Measurements from ENCODE around the gene LARGE1. TPM values are rescaled to one million over a fixed set of nuclear protein-coding genes. Genes with fewer than 3 reads are reported as not detected.

LARGE1 gene
- total and polyA plus RNA-seq, 2 of the 8 experiments (the other 6 are each of a cell fraction or from before 2014, with no cell fraction given): 43.7 to 83.0 TPM

DNA sequence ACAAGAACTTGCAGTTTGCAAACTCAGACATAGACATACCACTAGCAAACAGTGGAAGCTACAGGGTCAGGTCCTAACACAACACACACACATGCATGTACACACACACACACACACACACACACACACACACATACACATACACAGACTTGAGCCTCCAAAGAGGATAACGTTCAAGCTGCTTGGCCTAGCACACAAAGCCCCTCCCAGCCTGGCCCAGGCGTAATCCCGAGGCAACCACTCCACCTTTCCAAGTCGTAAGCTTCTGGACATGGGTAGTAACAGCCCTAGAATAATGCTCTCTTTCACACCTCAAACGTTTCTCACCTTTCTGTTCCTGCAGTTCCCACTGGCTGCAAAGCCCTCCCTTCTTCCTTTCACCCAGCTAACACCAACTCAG lies 88.6 kb downstream of the LARGE1 start:
- ChIA-PET POLR2A (ENCODE audit: partially characterized antibody) (interaction anchor here (0.9 to 1.5 kb wide), 3 partner anchors 9 to 45 kb away, joined by 3 to 7 read pairs (median 6); no protein-coding TSS in a partner anchor), CTCF (ENCODE audit: partially characterized antibody) (interaction anchor here (0.7 to 3.1 kb wide), 6 partner anchors 9 to 1356 kb away, joined by 3 to 15 read pairs (median 4); no protein-coding TSS in a partner anchor)
- Histone ChIP-seq H2BK15ac (ENCODE audit: low read length) (peak overlapping the region; percentile 53; the same call in 1 of the 2 replicates), H3K4me3 (ENCODE audit: extremely low read depth in 1 of 4, insufficient read depth in 2 of 4, low read depth in 3 of 4, low read length in 4 of 4) (no peak overlapping the region), H3K4ac (replicated peaks; ENCODE audit: insufficient read length, low read depth, low read length) (no peak overlapping the region), H2AK5ac (ENCODE audit: low read depth, low read length) (peak overlapping the region; percentile 70; the same call in 1 of the 2 replicates), H3K9me3 (ENCODE audit: insufficient read depth in 2 of 2, low read depth in 1 of 2, low read length in 1 of 2) (no peaks in the 10 kb centered on the region), H3K23ac (ENCODE audit: insufficient read length) (no peak overlapping the region), H3K56ac (replicated peaks; ENCODE audit: insufficient read length, low read depth, low read length) (no peak overlapping the region), H2BK12ac (ENCODE audit: low read depth, low read length) (peak overlapping the region; percentile 75; the same call in 1 of the 2 replicates), H2AFZ (ENCODE audit: low read length) (no peak overlapping the region), H3K18ac (ENCODE audit: extremely low read depth, low read length) (peak overlapping the region; percentile 26; the same call in 1 of the 2 replicates), H3K4me2 (ENCODE audit: insufficient read depth in 1 of 2, low read depth in 2 of 2, low read length in 2 of 2) (no peak overlapping the region; a peak in 1 of 4 replicates), H3K4me1 (replicated peaks in 1 of 4; ENCODE audit: control insufficient read depth in 3 of 4, insufficient read depth in 4 of 4, low read length in 3 of 4) (peaks cover 15 to 52% (median 30%) of the 10 kb centered on the region in 4 experiments), H3K27ac (ENCODE audit: low read depth, low read length) (no peak overlapping the region), H2BK5ac (ENCODE audit: low read depth, low read length) (no peak overlapping the region), H3K23me2 (ENCODE audit: low read depth, low read length) (no peaks in the 10 kb centered on the region; the same call in none of the 2 replicates), H3K79me2 (ENCODE audit: control insufficient read depth in 1 of 2, insufficient read depth in 2 of 2, low read length in 2 of 2) (peaks cover 16 to 95% of the 10 kb centered on the region in 2 experiments; a peak in 3 of 4 replicates), H4K20me1 (replicated peaks in 1 of 2; ENCODE audit: control insufficient read depth in 1 of 2, insufficient read depth in 2 of 2, low read length in 2 of 2) (peaks cover 6 to 7% of the 10 kb centered on the region in 2 experiments), H3K27me3 (replicated peaks in 1 of 4; ENCODE audit: control insufficient read depth in 3 of 4, extremely low read depth in 1 of 4, insufficient read depth in 3 of 4, low read length in 3 of 4) (no peaks in the 10 kb centered on the region), H3K9ac (replicated peaks in 1 of 4; ENCODE audit: extremely low read depth in 1 of 4, low read depth in 3 of 4, low read length in 3 of 4) (no peak overlapping the region), H2BK120ac (replicated peaks; ENCODE audit: low read depth, low read length) (no peak overlapping the region), H3K36me3 (ENCODE audit: control insufficient read depth in 2 of 4, insufficient read depth in 4 of 4, low read length in 3 of 4) (no peaks in the 10 kb centered on the region), H3K14ac (ENCODE audit: insufficient read length) (no peak overlapping the region), H2BK20ac (ENCODE audit: low read length) (0 out of 2 replicates have a peak overlapping the region, but pooled peaks have one; percentile 40), H3K79me1 (ENCODE audit: low read depth, low read length) (peaks cover 30% of the 10 kb centered on the region), H4K91ac (replicated peaks; ENCODE audit: insufficient read length, low read length) (no peak overlapping the region), H4K8ac (ENCODE audit: extremely low read depth, insufficient read depth, low read length) (no peak overlapping the region), H4K5ac (ENCODE audit: insufficient read length, low read depth, low read length) (no peak overlapping the region)
- 74% methylated on average over 5 of the region's 5 CpGs; no CpG with 5 or more reads in 1 of the 2 experiments for WGBS, 2 experiments (ENCODE audit: extremely low coverage in 1 of 2, insufficient coverage in 1 of 2, insufficient read length in 1 of 2, insufficient replicate concordance in 2 of 2, low coverage in 1 of 2, low lambda C conversion rate in 2 of 2, missing lambda C conversion rate in 1 of 2)
- no peak for TF ChIP-seq POLR2A (IDR thresholded peaks at IDR 0.05; ENCODE audit: control extremely low read depth in 1 of 2, low read depth in 2 of 2, low read length in 2 of 2)
- TF ChIP-seq FOSL1 (IDR thresholded peaks at IDR 0.05; ENCODE audit: insufficient read depth, low read depth, low read length): no peak
- TF ChIP-seq TAF1 (IDR thresholded peaks at IDR 0.05; ENCODE audit: low read depth, low read length): no peak
- TF ChIP-seq USF2 (IDR thresholded peaks at IDR 0.05; ENCODE audit: low read length): no peak
- TF ChIP-seq RFX5 (IDR thresholded peaks at IDR 0.05; ENCODE audit: borderline replicate concordance, low read depth, low read length): no peak
- DNase-seq (ENCODE audit: low read depth in 1 of 2, low spot score in 2 of 2) (no peak), FAIRE-seq (no peak)
